Stimulated activated CD8-positive, alpha-beta memory T cell treated with anti-CD3 and anti-CD28 coated beads, Interleukin-2, amount 100 ng/mL, for 1 hour (primary cell): ENCODE data around the gene GDPD5.

Experiments used
- DNase-seq, 2 donors: peaks; one replicate each; pipeline ENCODE4 v3.0.0-alpha.2; 2020; ENCODE audit warnings: low read depth in 2 of 2

GDPD5 gene

GRCh38 chr11:75473684-75474083 is 52.1 kb downstream of the GDPD5 start:
- no peak for DNase-seq

- no peak for DNase-seq
Observed at GRCh38 chr11:75472081-75472732, 53.5 kb downstream of the GDPD5 start.

GRCh38 chr11:75471176-75471973 is 54.4 kb downstream of the GDPD5 start:
- DNase-seq = no peak

- DNase-seq = no peak
Observed at GRCh38 chr11:75470476-75471080, 55.2 kb downstream of the GDPD5 start.

- DNase-seq = no peak
Observed at GRCh38 chr11:75469785-75470405, 55.8 kb downstream of the GDPD5 start.

GRCh38 chr11:75468534-75469340 is 57.0 kb downstream of the GDPD5 start:
- DNase-seq = no peak

- no peak for DNase-seq
Observed at GRCh38 chr11:75467881-75468280, 57.9 kb downstream of the GDPD5 start.

- DNase-seq = no peak
Observed at GRCh38 chr11:75467311-75467710, 58.4 kb downstream of the GDPD5 start.

GRCh38 chr11:75465701-75466531 is 59.8 kb downstream of the GDPD5 start:
- DNase-seq = no peak

GRCh38 chr11:75463106-75463774 is 62.5 kb downstream of the GDPD5 start:
- DNase-seq = no peak

- no peak for DNase-seq
Observed at GRCh38 chr11:75462117-75462653, 63.6 kb downstream of the GDPD5 start.

- DNase-seq = no peak
Observed at GRCh38 chr11:75461151-75461550, 64.6 kb downstream of the GDPD5 start.

- no peak for DNase-seq
Observed at GRCh38 chr11:75456596-75457183, 69.1 kb downstream of the GDPD5 start.

GRCh38 chr11:75454987-75455386 is 70.8 kb downstream of the GDPD5 start:
- DNase-seq = no peak

GRCh38 chr11:75453916-75454655 is 71.7 kb downstream of the GDPD5 start:
- no peak for DNase-seq

- DNase-seq = no peak
Observed at GRCh38 chr11:75450826-75451821, 74.6 kb downstream of the GDPD5 start.

- no peak for DNase-seq
Observed at GRCh38 chr11:75450236-75450635, 75.5 kb downstream of the GDPD5 start.

- DNase-seq = no peak
Observed at GRCh38 chr11:75449776-75450175, 76.0 kb downstream of the GDPD5 start.
